Mesenchymal stem cell (in vitro differentiated cells and primary cell): ENCODE data around the gene AP3B1.

Experiments used
- DNase-seq: peaks from one replicate; pipeline ENCODE4 v3.0.0-alpha.2; 2013
- H2AFZ ChIP-seq: one replicate; pipeline ENCODE4 v1.6.1; 2013; ENCODE audit warnings: low read depth, mild to moderate bottlenecking, control low read depth, inconsistent platforms, low read length, moderate library complexity
- H2AK5ac ChIP-seq: 2 replicates; pipeline ENCODE4 v1.6.1; 2013; ENCODE audit warnings: low read length, moderate library complexity, mild to moderate bottlenecking, inconsistent platforms; ENCODE audit not compliant: severe bottlenecking
- H2BK120ac ChIP-seq: one replicate; pipeline ENCODE4 v1.6.1; 2013; ENCODE audit warnings: low read depth, mild to moderate bottlenecking, inconsistent platforms, low read length, moderate library complexity
- H2BK12ac ChIP-seq, 2 experiments: one replicate each; pipeline ENCODE4 v1.6.1; 2013; ENCODE audit warnings: inconsistent platforms in 2 of 2, low read length in 2 of 2, mild to moderate bottlenecking in 2 of 2, moderate library complexity in 2 of 2, control low read depth in 1 of 2
- H2BK15ac ChIP-seq: one replicate; pipeline ENCODE4 v1.6.1; 2013; ENCODE audit warnings: mild to moderate bottlenecking, low read depth, inconsistent platforms; ENCODE audit not compliant: poor library complexity, severe bottlenecking
- H2BK5ac ChIP-seq: 2 replicates; pipeline ENCODE4 v1.6.1; 2013; ENCODE audit warnings: low read depth, mild to moderate bottlenecking, low read length, control low read depth, inconsistent platforms; ENCODE audit not compliant: poor library complexity, severe bottlenecking
- H3K14ac ChIP-seq, 2 experiments: one replicate each; pipeline ENCODE4 v1.6.1; 2013; ENCODE audit warnings: inconsistent platforms in 2 of 2, low read length in 2 of 2, control low read depth in 1 of 2, mild to moderate bottlenecking in 1 of 2, moderate library complexity in 1 of 2
- H3K18ac ChIP-seq, 2 experiments: one replicate each; pipeline ENCODE4 v1.6.1; 2013; ENCODE audit warnings: inconsistent platforms in 2 of 2, low read length in 2 of 2, control low read depth in 1 of 2, low read depth in 1 of 2, mild to moderate bottlenecking in 1 of 2
- H3K23ac ChIP-seq, 2 experiments: one replicate each; pipeline ENCODE4 v1.6.1; 2013; ENCODE audit warnings: inconsistent platforms in 2 of 2, low read length in 2 of 2, mild to moderate bottlenecking in 2 of 2, moderate library complexity in 2 of 2, control low read depth in 1 of 2
- H3K27ac ChIP-seq: 2 replicates; pipeline ENCODE4 v1.5.1; 2013; ENCODE audit warnings: mild to moderate bottlenecking, moderate library complexity, low read length, control low read depth, inconsistent platforms; ENCODE audit not compliant: poor library complexity, severe bottlenecking
- H3K27me3 ChIP-seq, 2 experiments: 2 replicates each; pipeline versions ENCODE4 v1.6.1 to v1.7.0; 2013; ENCODE audit warnings: low read length in 2 of 2, mild to moderate bottlenecking in 2 of 2, moderate library complexity in 2 of 2, control low read depth in 1 of 2, inconsistent platforms in 1 of 2; ENCODE audit not compliant: control insufficient read depth in 1 of 2, insufficient read depth in 1 of 2
- H3K36me3 ChIP-seq, 2 experiments: 2 replicates each; pipeline versions ENCODE4 v1.6.1 to v1.7.0; 2013; ENCODE audit warnings: low read length in 2 of 2, control low read depth in 1 of 2, inconsistent platforms in 1 of 2, low read depth in 1 of 2, mild to moderate bottlenecking in 1 of 2; ENCODE audit not compliant: insufficient read depth in 2 of 2, control insufficient read depth in 1 of 2
- H3K4ac ChIP-seq, 2 experiments: one replicate each; pipeline ENCODE4 v1.6.1; 2013; ENCODE audit warnings: inconsistent platforms in 2 of 2, low read length in 2 of 2, mild to moderate bottlenecking in 2 of 2, moderate library complexity in 2 of 2, control low read depth in 1 of 2, low read depth in 1 of 2
- H3K4me1 ChIP-seq: 2 replicates; pipeline ENCODE4 v1.6.1; 2013; ENCODE audit warnings: low read depth, low read length, control low read depth; ENCODE audit not compliant: control insufficient read depth, insufficient read depth
- H3K4me2 ChIP-seq: 2 replicates; pipeline ENCODE4 v1.6.1; 2013; ENCODE audit warnings: low read length, mild to moderate bottlenecking, inconsistent platforms; ENCODE audit not compliant: poor library complexity, severe bottlenecking
- H3K4me3 ChIP-seq, 2 experiments: 2 replicates each; pipeline versions ENCODE4 v1.5.1 to v1.7.0; 2013; ENCODE audit warnings: low read length in 2 of 2, mild to moderate bottlenecking in 2 of 2, control low read depth in 1 of 2, low read depth in 1 of 2; ENCODE audit not compliant: insufficient read depth in 1 of 2
- H3K79me1 ChIP-seq: replicated peaks from 2 replicates; pipeline ENCODE4 v1.6.1; 2013; ENCODE audit warnings: mild to moderate bottlenecking, control low read depth, low read length, inconsistent platforms; ENCODE audit not compliant: poor library complexity, severe bottlenecking
- H3K9ac ChIP-seq: 2 replicates; pipeline ENCODE4 v1.7.0; 2013; ENCODE audit warnings: mild to moderate bottlenecking, low read length, moderate library complexity
- H3K9me3 ChIP-seq: 2 replicates; pipeline ENCODE4 v1.7.0; 2013; ENCODE audit warnings: mild to moderate bottlenecking, low read length; ENCODE audit not compliant: control insufficient read depth
- H4K8ac ChIP-seq: one replicate; pipeline ENCODE4 v1.6.1; 2013; ENCODE audit warnings: inconsistent platforms, mild to moderate bottlenecking, low read length, moderate library complexity
- H4K91ac ChIP-seq: one replicate; pipeline ENCODE4 v1.6.1; 2013; ENCODE audit warnings: mild to moderate bottlenecking, low read length, inconsistent platforms
- WGBS: methylation state at CpG from one replicate; pipeline ENCODE4 v1.1.7; 2013; ENCODE audit warnings: mixed read lengths; 5-methylcytosine and 5-hydroxymethylcytosine counted together

AP3B1 gene

GRCh38 chr5:78137290-78137689 lies 157.2 kb downstream of the AP3B1 start:
- no peak overlapping the region for H3K27ac ChIP-seq
- no peak overlapping the region for H3K4ac ChIP-seq
- H3K9me3 ChIP-seq, result no peaks in the 10 kb centered on the region
- H4K8ac ChIP-seq, result no peak overlapping the region
- no peak overlapping the region for H3K14ac ChIP-seq
- H3K27me3 ChIP-seq, result no peaks in the 10 kb centered on the region
- no peak overlapping the region for H2AFZ ChIP-seq
- no peak overlapping the region for H2AK5ac ChIP-seq
- H2BK15ac ChIP-seq, result no peak overlapping the region
- H3K18ac ChIP-seq, result no peak overlapping the region
- H3K79me1 ChIP-seq, result peaks cover 5% of the 10 kb centered on the region
- no peak overlapping the region for H3K9ac ChIP-seq
- WGBS, result no CpG with 5 or more reads among the region's 1 CpG
- H3K23ac ChIP-seq, result no peak overlapping the region
- no peak for DNase-seq
- no peak overlapping the region for H2BK12ac ChIP-seq
- peaks cover 0 to 39% of the 10 kb centered on the region in 2 experiments for H3K36me3 ChIP-seq
- H3K4me3 ChIP-seq, result no peak overlapping the region
- H4K91ac ChIP-seq, result no peak overlapping the region
- no peaks in the 10 kb centered on the region for H3K4me1 ChIP-seq
- no peak overlapping the region for H2BK5ac ChIP-seq
- H2BK120ac ChIP-seq, result no peak overlapping the region
- H3K4me2 ChIP-seq, result no peak overlapping the region

GRCh38 chr5:78133423-78133822 lies 161.1 kb downstream of the AP3B1 start:
- H3K14ac ChIP-seq, result no peak overlapping the region
- no peak overlapping the region for H4K91ac ChIP-seq
- H3K4me2 ChIP-seq, result no peak overlapping the region
- H2BK12ac ChIP-seq, result no peak overlapping the region
- H3K27ac ChIP-seq, result no peak overlapping the region
- no peaks in the 10 kb centered on the region for H3K27me3 ChIP-seq
- H3K23ac ChIP-seq, result no peak overlapping the region
- peaks cover 0 to 22% of the 10 kb centered on the region in 2 experiments for H3K36me3 ChIP-seq
- no peak overlapping the region for H2BK5ac ChIP-seq
- H2BK15ac ChIP-seq, result no peak overlapping the region
- WGBS, result no CpG with 5 or more reads among the region's 1 CpG
- peaks cover 2% of the 10 kb centered on the region for H3K79me1 ChIP-seq
- no peak overlapping the region for H3K18ac ChIP-seq
- no peak overlapping the region for H2AFZ ChIP-seq
- no peak overlapping the region for H3K4ac ChIP-seq
- no peak overlapping the region for H3K9ac ChIP-seq
- H4K8ac ChIP-seq, result no peak overlapping the region
- no peak overlapping the region for H2AK5ac ChIP-seq
- no peak for DNase-seq
- H2BK120ac ChIP-seq, result no peak overlapping the region
- no peaks in the 10 kb centered on the region for H3K9me3 ChIP-seq
- H3K4me3 ChIP-seq, result no peak overlapping the region
- H3K4me1 ChIP-seq, result no peaks in the 10 kb centered on the region

- H3K23ac ChIP-seq, result no peak overlapping the region
- H2AFZ ChIP-seq, result no peak overlapping the region
- no peak overlapping the region for H2BK5ac ChIP-seq
- H2BK12ac ChIP-seq, result no peak overlapping the region
- H3K9ac ChIP-seq, result no peak overlapping the region
- H2BK120ac ChIP-seq, result no peak overlapping the region
- no peaks in the 10 kb centered on the region for H3K4me1 ChIP-seq
- H2BK15ac ChIP-seq, result no peak overlapping the region
- H3K27me3 ChIP-seq, result no peaks in the 10 kb centered on the region
- no peak for DNase-seq
- no peak overlapping the region for H3K4ac ChIP-seq
- no CpG with 5 or more reads among the region's 2 CpGs for WGBS
- H3K36me3 ChIP-seq, result peaks cover 0 to 30% of the 10 kb centered on the region in 2 experiments
- H4K8ac ChIP-seq, result no peak overlapping the region
- no peak overlapping the region for H3K4me3 ChIP-seq
- H3K79me1 ChIP-seq, result peaks cover 2% of the 10 kb centered on the region
- H3K4me2 ChIP-seq, result no peak overlapping the region
- no peak overlapping the region for H3K14ac ChIP-seq
- no peak overlapping the region for H4K91ac ChIP-seq
- H3K9me3 ChIP-seq, result no peaks in the 10 kb centered on the region
- no peak overlapping the region for H3K18ac ChIP-seq
- H2AK5ac ChIP-seq, result no peak overlapping the region
- H3K27ac ChIP-seq, result no peak overlapping the region
Observed at GRCh38 chr5:78132507-78132906, 162.0 kb downstream of the AP3B1 start.

- H4K91ac ChIP-seq, result no peak overlapping the region
- H3K9me3 ChIP-seq, result no peaks in the 10 kb centered on the region
- H3K9ac ChIP-seq, result no peak overlapping the region
- H3K18ac ChIP-seq, result no peak overlapping the region
- peaks cover 0 to 40% of the 10 kb centered on the region in 2 experiments for H3K36me3 ChIP-seq
- H3K4me1 ChIP-seq, result no peaks in the 10 kb centered on the region
- no peak overlapping the region for H2BK120ac ChIP-seq
- H3K27me3 ChIP-seq, result no peaks in the 10 kb centered on the region
- H3K14ac ChIP-seq, result no peak overlapping the region
- H2BK5ac ChIP-seq, result no peak overlapping the region
- H3K27ac ChIP-seq, result no peak overlapping the region
- no peak overlapping the region for H2AK5ac ChIP-seq
- H2BK15ac ChIP-seq, result no peak overlapping the region
- H4K8ac ChIP-seq, result no peak overlapping the region
- H3K4ac ChIP-seq, result no peak overlapping the region
- H3K4me3 ChIP-seq, result no peak overlapping the region
- H3K79me1 ChIP-seq, result peaks cover 4% of the 10 kb centered on the region
- H3K23ac ChIP-seq, result no peak overlapping the region
- no peak for DNase-seq
- H2AFZ ChIP-seq, result no peak overlapping the region
- no peak overlapping the region for H3K4me2 ChIP-seq
- no peak overlapping the region for H2BK12ac ChIP-seq
- 100% methylated on average over 1 of the region's 3 CpGs for WGBS
Observed at GRCh38 chr5:78129597-78129996, 164.9 kb downstream of the AP3B1 start.
